DND-41 (cell line): Measurements from ENCODE around the gene IRF1.

Experiments
- ATAC-seq: fragments of 200-7000 bp; cut with Tn5 transposase; 3 replicates; pipeline ENCODE4 v1.9.1; 2021; ENCODE audit warnings: low read depth; ENCODE audit not compliant: insufficient read depth
- DNase-seq: peaks from one replicate; pipeline ENCODE4 v3.0.0-alpha.2; 2020
- H2AFZ ChIP-seq: 2 replicates; pipeline ENCODE4 v1.6.0; 2012; ENCODE audit warnings: low read depth, low read length
- H3K27ac ChIP-seq: 2 replicates; pipeline ENCODE4 v1.5.1; 2012; ENCODE audit warnings: low read length, inconsistent platforms
- H3K27me3 ChIP-seq: fragments of 200-600 bp; sonication (generic); 2 replicates; pipeline ENCODE4 v1.6.0; 2012; ENCODE audit warnings: low read length, mild to moderate bottlenecking, inconsistent platforms; ENCODE audit not compliant: insufficient read depth, poor library complexity
- H3K36me3 ChIP-seq: 2 replicates; pipeline ENCODE4 v1.5.1; 2012; ENCODE audit warnings: low read length, inconsistent platforms; ENCODE audit not compliant: insufficient read depth
- H3K4me1 ChIP-seq: 2 replicates; pipeline ENCODE4 v1.5.1; 2012; ENCODE audit warnings: mild to moderate bottlenecking, low read length; ENCODE audit not compliant: insufficient read depth
- H3K4me2 ChIP-seq: 2 replicates; pipeline ENCODE4 v1.6.0; 2012; ENCODE audit warnings: mild to moderate bottlenecking, moderate library complexity, low read length, inconsistent platforms; ENCODE audit not compliant: insufficient read depth
- H3K4me3 ChIP-seq, 2 experiments: fragments of 200-600 bp in 1 of 2; shearing (Covaris generic) in 1 of 2; 2 replicates each; pipeline ENCODE4 v1.5.1; 2012 to 2016; ENCODE audit warnings: inconsistent platforms in 2 of 2, low read length in 2 of 2, mild to moderate bottlenecking in 2 of 2, low read depth in 1 of 2, moderate library complexity in 1 of 2
- H3K79me2 ChIP-seq: 2 replicates; pipeline ENCODE4 v1.6.0; 2012; ENCODE audit warnings: low read length, inconsistent platforms; ENCODE audit not compliant: insufficient read depth
- H3K9ac ChIP-seq: 2 replicates; pipeline ENCODE4 v1.6.0; 2012; ENCODE audit warnings: low read depth, mild to moderate bottlenecking, inconsistent platforms, low read length, moderate library complexity
- H3K9me3 ChIP-seq: 2 replicates; pipeline ENCODE4 v1.5.1; 2012; ENCODE audit warnings: low read length, moderate library complexity, mild to moderate bottlenecking, inconsistent platforms; ENCODE audit not compliant: insufficient read depth, severe bottlenecking
- H4K20me1 ChIP-seq: 2 replicates; pipeline ENCODE4 v1.6.0; 2012; ENCODE audit warnings: low read length; ENCODE audit not compliant: insufficient read depth
- EZH2 ChIP-seq: IDR thresholded peaks from 3 replicates; pipeline ENCODE4 v1.6.1; 2012; ENCODE audit warnings: borderline replicate concordance, low read depth, mild to moderate bottlenecking, moderate library complexity, low read length, inconsistent platforms; ENCODE audit not compliant: severe bottlenecking
- TF ChIP-seq, protein P1 (sequence below): IDR thresholded peaks from 2 replicates; pipeline ENCODE4 v1.5.1; 2012; ENCODE audit warnings: borderline replicate concordance, low read length, moderate library complexity, mild to moderate bottlenecking; ENCODE audit not compliant: poor library complexity, severe bottlenecking; ENCODE audit errors: extremely low read depth

IRF1 gene

DNA sequence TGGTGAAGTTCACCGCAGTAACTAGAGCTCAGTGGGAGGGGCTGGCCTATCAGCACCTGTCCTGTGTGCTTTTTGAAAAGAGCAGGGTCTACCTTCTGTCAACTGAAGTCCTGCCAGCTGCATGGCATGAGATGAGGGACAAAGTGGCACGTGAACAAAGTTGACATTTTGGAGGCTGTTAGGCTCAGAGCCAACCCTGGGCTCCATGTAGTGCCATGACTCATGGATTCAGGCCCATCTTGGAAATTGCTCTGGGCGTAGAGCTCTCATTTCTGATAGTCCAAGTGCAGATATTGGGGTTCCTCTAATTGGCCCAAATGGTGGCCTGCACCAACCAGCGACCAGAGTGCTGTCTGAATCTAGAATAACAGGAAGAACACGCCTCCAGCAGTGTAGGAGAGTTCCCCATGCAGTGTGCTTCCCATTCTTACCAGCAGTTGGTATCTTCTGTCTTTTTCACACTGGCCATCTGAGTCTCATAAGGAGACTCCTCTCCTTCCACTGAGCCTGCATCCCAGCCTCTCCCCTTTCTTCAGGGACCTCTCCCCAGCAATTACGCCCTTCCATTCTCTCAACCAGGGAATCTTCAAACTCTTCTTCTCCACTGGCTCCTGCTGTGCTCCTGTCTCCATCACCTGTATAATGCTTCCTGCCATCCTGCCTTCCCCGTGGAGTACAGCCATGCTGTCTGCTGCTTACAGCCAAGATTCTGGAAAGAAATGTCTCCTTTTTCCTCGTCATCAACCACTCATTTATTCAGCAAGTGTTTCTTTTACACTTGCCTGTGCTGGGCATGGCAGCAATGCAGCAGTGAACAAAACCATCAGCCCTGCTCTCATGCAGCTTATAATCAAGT lies 30.4 kb downstream of the IRF1 start:
- peaks cover 76% of the 10 kb centered on the region for H3K36me3 ChIP-seq
- peak overlapping the region; percentile 99 for H3K27ac ChIP-seq
- no peak overlapping the region for H3K4me3 ChIP-seq
- no peak overlapping the region for H3K4me2 ChIP-seq
- peaks cover 100% of the 10 kb centered on the region for H3K4me1 ChIP-seq
- no peaks in the 10 kb centered on the region for H3K27me3 ChIP-seq
- ATAC-seq (no peak), DNase-seq (peak; percentile 30)
- H4K20me1 ChIP-seq, result peaks cover 5% of the 10 kb centered on the region; the same call in 1 of the 2 replicates
- H3K9ac ChIP-seq, result peak overlapping the region; percentile 69
- peaks cover 89% of the 10 kb centered on the region for H3K79me2 ChIP-seq
- no peak overlapping the region for H2AFZ ChIP-seq
- TF ChIP-seq EZH2, result no peak
- TF ChIP-seq, protein P1, sequence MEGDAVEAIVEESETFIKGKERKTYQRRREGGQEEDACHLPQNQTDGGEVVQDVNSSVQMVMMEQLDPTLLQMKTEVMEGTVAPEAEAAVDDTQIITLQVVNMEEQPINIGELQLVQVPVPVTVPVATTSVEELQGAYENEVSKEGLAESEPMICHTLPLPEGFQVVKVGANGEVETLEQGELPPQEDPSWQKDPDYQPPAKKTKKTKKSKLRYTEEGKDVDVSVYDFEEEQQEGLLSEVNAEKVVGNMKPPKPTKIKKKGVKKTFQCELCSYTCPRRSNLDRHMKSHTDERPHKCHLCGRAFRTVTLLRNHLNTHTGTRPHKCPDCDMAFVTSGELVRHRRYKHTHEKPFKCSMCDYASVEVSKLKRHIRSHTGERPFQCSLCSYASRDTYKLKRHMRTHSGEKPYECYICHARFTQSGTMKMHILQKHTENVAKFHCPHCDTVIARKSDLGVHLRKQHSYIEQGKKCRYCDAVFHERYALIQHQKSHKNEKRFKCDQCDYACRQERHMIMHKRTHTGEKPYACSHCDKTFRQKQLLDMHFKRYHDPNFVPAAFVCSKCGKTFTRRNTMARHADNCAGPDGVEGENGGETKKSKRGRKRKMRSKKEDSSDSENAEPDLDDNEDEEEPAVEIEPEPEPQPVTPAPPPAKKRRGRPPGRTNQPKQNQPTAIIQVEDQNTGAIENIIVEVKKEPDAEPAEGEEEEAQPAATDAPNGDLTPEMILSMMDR, result peak; percentile 42
- no peaks in the 10 kb centered on the region for H3K9me3 ChIP-seq

DNA sequence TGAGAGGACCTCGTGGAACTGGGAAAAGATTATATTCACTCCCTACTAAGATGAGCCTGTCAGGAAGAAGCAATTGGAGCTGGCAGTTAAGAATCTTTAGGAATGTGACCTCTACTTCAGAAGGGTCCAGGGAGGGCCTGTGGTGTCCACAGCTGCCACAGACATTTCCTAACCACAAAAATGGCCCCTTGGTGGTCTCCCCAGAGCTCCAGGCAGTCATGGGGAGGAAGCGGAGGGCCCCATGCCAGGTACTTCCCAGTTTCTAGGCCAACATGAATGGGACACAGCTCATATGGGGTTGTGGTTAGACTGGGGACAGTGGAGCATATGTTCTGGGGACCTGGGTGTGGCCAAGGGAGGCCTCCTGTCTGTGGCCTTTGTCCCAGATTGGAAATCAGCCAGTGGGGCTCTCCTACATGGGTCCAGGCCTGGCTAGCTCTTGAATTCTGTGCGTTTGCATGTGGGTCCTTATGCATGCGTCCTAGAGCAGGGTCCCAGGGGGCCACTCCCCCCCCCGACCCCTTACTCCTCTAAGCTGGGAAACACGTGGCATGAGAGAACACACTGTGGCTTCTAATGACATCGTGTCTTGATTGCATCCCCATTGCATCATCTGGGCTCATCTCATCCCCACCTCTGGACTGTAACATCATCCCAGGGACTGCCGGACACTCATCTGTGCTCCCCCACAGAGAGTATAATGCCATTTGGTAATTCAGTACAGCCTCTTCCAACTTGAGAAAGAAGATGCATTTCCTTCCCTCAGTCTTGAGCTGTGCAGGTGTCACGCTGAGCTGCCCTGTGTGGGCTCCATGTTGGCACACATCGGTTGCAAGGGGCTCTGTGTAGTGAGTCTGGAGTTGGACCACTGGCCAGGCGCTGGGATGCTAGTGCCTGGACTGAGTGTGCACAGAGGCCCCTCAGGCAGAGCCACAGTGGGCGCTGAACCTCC lies 31.3 kb downstream of the IRF1 start:
- Histone ChIP-seq H3K79me2 (peaks cover 92% of the 10 kb centered on the region), H2AFZ (no peak overlapping the region), H3K4me3 (no peak overlapping the region), H3K9me3 (no peaks in the 10 kb centered on the region), H3K36me3 (peaks cover 77% of the 10 kb centered on the region), H3K27me3 (no peaks in the 10 kb centered on the region), H3K4me2 (no peak overlapping the region; the same call in 1 of the 2 replicates), H3K27ac (peak overlapping the region; percentile 99), H3K4me1 (peaks cover 100% of the 10 kb centered on the region), H3K9ac (peak overlapping the region; percentile 69), H4K20me1 (peaks cover 5% of the 10 kb centered on the region; the same call in 1 of the 2 replicates)
- ATAC-seq, result no peak
- TF ChIP-seq EZH2, result no peak
- TF ChIP-seq, protein P1, result no peak
- DNase-seq, result peak; percentile 42

DNA sequence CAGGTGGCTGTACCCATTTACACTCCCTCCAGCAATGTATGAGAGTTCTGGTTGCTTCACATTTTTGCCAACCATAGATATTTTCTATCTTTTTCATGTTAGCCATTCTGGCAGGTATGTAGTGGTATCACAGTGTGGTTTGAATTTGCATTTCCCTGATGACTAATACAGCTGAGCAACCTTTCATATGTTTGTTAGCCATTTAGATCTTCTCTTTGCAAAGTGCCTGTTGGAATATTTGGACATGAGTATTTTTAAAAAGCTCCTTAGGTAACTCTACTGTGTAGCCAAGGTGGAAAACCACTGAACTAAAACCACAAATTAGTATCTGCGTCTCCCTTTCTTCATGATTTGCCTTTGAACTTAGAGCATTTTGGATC lies 31.9 kb downstream of the IRF1 start:
- Histone ChIP-seq H3K9ac (peak overlapping the region; percentile 69), H3K27ac (peak overlapping the region; percentile 99), H3K9me3 (no peaks in the 10 kb centered on the region), H3K79me2 (peaks cover 94% of the 10 kb centered on the region), H3K4me3 (no peak overlapping the region), H2AFZ (no peak overlapping the region), H3K27me3 (no peaks in the 10 kb centered on the region), H3K36me3 (peaks cover 84% of the 10 kb centered on the region), H3K4me1 (peaks cover 100% of the 10 kb centered on the region), H4K20me1 (peaks cover 5% of the 10 kb centered on the region; the same call in 1 of the 2 replicates), H3K4me2 (peak overlapping the region; percentile 60; the same call in 1 of the 2 replicates)
- TF ChIP-seq EZH2, result no peak
- TF ChIP-seq, protein P1, result no peak
- ATAC-seq, result no peak
- DNase-seq, result no peak
